ENCODE measurements around the gene TTBK1. TPM values are rescaled to one million over a fixed set of nuclear protein-coding genes. Genes with fewer than 3 reads are reported as not detected.

Gene TTBK1
- total and polyA plus RNA-seq, 2 donors (not counting 1 experiment from before 2014, with no cell fraction given): under 0.01 TPM; not detected in 1

DNA sequence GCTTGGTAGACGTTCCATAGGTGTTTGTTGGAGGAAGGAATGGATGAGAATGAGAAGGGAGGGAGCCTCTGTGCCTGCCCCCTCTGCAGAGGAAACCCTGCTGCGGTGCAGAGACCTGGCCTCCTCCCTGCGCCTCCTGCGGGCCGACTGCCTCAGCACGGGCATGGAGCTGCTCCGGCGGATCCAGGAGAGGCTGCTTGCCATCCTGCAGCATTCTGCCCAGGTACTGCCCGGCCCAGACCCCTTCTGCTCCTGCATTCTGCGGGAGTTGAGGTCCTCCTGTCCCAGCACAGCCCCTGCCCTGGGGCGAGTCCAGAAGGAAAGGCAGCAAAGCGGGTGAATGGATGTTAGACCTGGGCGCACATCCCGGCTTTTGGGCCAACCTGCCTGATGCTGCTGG is 20.1 kb upstream of the TTBK1 start:
- Histone ChIP-seq H3K79me2 (ENCODE audit: control insufficient read depth, insufficient read depth, low read length) (no peaks in the 10 kb centered on the region), H3K4me3 (replicated peaks in 1 of 4; ENCODE audit: control extremely low read depth in 1 of 4, insufficient read depth in 1 of 4, low read depth in 3 of 4, low read length in 4 of 4) (no peak overlapping the region), H3K4me2 (ENCODE audit: extremely low read depth, insufficient read depth, low read length) (no peak overlapping the region), H3K4me1 (ENCODE audit: control insufficient read depth, extremely low read depth, insufficient read depth, low read length) (no peaks in the 10 kb centered on the region), H4K20me1 (ENCODE audit: control insufficient read depth, extremely low read depth, insufficient read depth, low read length) (no peaks in the 10 kb centered on the region), H3K9me3 (ENCODE audit: control insufficient read depth, insufficient read depth, low read depth, low read length) (no peaks in the 10 kb centered on the region), H3K36me3 (ENCODE audit: control insufficient read depth, insufficient read depth, low read length) (peaks cover 12% of the 10 kb centered on the region), H2AFZ (ENCODE audit: low read length) (no peak overlapping the region), H3K27ac (ENCODE audit: insufficient read depth, low read length) (no peak overlapping the region), H3K27me3 (ENCODE audit: control insufficient read depth, insufficient read depth, low read length) (no peaks in the 10 kb centered on the region), H3K9ac (ENCODE audit: insufficient read depth, low read length) (no peak overlapping the region)
- no peak for TF ChIP-seq EZH2 (IDR thresholded peaks at IDR 0.05; ENCODE audit: low read length, missing control alignments)
- TF ChIP-seq, protein P1, sequence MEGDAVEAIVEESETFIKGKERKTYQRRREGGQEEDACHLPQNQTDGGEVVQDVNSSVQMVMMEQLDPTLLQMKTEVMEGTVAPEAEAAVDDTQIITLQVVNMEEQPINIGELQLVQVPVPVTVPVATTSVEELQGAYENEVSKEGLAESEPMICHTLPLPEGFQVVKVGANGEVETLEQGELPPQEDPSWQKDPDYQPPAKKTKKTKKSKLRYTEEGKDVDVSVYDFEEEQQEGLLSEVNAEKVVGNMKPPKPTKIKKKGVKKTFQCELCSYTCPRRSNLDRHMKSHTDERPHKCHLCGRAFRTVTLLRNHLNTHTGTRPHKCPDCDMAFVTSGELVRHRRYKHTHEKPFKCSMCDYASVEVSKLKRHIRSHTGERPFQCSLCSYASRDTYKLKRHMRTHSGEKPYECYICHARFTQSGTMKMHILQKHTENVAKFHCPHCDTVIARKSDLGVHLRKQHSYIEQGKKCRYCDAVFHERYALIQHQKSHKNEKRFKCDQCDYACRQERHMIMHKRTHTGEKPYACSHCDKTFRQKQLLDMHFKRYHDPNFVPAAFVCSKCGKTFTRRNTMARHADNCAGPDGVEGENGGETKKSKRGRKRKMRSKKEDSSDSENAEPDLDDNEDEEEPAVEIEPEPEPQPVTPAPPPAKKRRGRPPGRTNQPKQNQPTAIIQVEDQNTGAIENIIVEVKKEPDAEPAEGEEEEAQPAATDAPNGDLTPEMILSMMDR (conservative IDR thresholded peaks at IDR 0.05 in 1 of 2, IDR thresholded peaks at IDR 0.05 in 1 of 2; ENCODE audit: low read depth in 1 of 2, low read length in 2 of 2): no peak
- no peak for DNase-seq (ENCODE audit: low read depth in 2 of 2)

DNA sequence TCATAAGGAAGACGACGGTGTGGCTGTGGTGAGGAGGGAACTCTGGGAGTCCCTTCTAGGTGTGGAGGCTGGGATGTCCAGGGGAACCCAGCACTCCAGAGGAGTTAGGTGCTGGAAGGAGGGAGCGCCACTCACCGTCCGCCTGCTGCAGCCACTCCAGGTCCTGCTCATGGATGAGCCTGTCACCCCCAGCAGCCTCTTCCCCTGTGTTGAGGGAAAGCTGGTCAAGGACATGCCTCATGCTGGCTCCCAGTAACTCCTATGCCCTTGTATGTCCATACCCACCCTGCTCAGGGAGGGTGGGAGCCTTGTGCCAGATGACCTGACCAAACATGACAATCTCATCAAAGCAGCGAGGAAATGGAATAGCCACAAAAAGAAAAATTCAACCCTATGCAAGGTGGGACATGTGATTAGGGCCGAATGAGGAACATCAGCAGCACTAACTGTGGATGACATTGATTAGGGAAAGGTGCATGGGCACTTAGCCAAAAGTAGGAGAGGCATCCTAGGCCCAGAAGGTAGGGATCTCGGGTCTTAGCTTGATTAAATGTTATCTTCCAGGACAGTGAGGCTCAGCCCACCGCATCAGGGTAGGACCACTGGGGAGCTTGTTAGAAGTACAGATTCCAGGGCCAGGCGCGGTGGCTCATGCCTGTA is 17.0 kb upstream of the TTBK1 start:
- Histone ChIP-seq H3K9ac (ENCODE audit: insufficient read depth, low read length) (no peak overlapping the region), H3K27ac (ENCODE audit: insufficient read depth, low read length) (no peak overlapping the region), H3K4me3 (replicated peaks in 1 of 4; ENCODE audit: control extremely low read depth in 1 of 4, insufficient read depth in 1 of 4, low read depth in 3 of 4, low read length in 4 of 4) (no peak overlapping the region), H3K4me1 (ENCODE audit: control insufficient read depth, extremely low read depth, insufficient read depth, low read length) (peaks cover 2% of the 10 kb centered on the region), H3K27me3 (ENCODE audit: control insufficient read depth, insufficient read depth, low read length) (no peaks in the 10 kb centered on the region), H3K9me3 (ENCODE audit: control insufficient read depth, insufficient read depth, low read depth, low read length) (no peaks in the 10 kb centered on the region), H3K4me2 (ENCODE audit: extremely low read depth, insufficient read depth, low read length) (no peak overlapping the region), H3K36me3 (ENCODE audit: control insufficient read depth, insufficient read depth, low read length) (peaks cover 12% of the 10 kb centered on the region), H3K79me2 (ENCODE audit: control insufficient read depth, insufficient read depth, low read length) (no peaks in the 10 kb centered on the region), H2AFZ (ENCODE audit: low read length) (no peak overlapping the region), H4K20me1 (ENCODE audit: control insufficient read depth, extremely low read depth, insufficient read depth, low read length) (no peaks in the 10 kb centered on the region)
- TF ChIP-seq EZH2 (IDR thresholded peaks at IDR 0.05; ENCODE audit: low read length, missing control alignments): no peak
- TF ChIP-seq, protein P1 (conservative IDR thresholded peaks at IDR 0.05 in 1 of 2, IDR thresholded peaks at IDR 0.05 in 1 of 2; ENCODE audit: low read depth in 1 of 2, low read length in 2 of 2): no peak
- no peak for DNase-seq (ENCODE audit: low read depth in 2 of 2)

DNA sequence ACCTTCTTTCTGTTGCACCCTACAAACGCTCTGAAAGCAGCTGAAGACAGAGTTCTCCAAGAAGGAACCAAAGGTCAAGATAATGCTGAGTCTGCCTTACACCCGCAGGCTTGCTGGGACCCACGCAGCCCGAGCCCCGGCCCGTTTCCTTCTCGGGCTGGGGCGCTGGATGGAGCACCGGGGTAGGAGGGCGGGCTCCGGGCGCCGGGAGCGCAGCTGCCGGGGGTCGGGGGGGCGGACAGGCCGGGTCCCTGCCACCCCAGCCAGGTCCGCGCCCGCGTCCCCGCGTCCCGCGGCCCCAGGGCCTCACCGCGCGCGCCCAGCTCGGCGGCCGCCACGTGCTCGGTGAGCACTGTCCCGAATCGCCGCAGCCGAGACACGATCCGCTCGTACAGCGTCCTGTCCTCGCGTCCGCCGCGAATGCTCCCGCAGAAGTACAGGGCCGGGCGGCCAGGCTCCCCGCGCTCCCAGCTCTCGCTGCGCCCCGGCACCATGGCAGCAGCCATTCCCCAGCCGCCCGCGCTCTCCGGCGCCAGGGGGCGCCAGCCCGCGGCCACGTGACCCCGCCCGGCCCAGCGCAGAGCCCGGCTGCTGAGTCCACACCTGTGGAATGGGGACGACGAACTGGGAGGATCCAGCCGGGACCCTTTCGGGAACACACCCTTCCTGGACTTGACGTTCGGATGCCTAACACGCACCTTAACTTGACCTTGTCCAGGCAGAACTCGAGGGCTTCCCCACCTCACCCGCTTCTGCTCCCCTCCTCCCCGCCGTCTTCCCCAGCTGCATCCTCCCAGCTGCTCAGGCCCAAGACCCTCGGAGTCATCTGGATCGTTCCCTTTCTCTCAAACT is 14.1 kb upstream of the TTBK1 start, which contains the start of gene DNPH1:
Gene DNPH1 (minus strand): TSS at position 531 of the 852 bp plus-strand sequence. CDS start 25 bp downstream, at position 506.
- H3K79me2 ChIP-seq (ENCODE audit: control insufficient read depth, insufficient read depth, low read length): no peaks in the 10 kb centered on the region
- H3K4me1 ChIP-seq (ENCODE audit: control insufficient read depth, extremely low read depth, insufficient read depth, low read length): peaks cover 2% of the 10 kb centered on the region
- H3K4me3 ChIP-seq (replicated peaks in 1 of 4; ENCODE audit: control extremely low read depth in 1 of 4, insufficient read depth in 1 of 4, low read depth in 3 of 4, low read length in 4 of 4): peak within 1 kb of the TSS; percentile 33 to 74 (median 62)
- H3K27ac ChIP-seq (ENCODE audit: insufficient read depth, low read length): no peak within 1 kb of the TSS
- H3K9me3 ChIP-seq (ENCODE audit: control insufficient read depth, insufficient read depth, low read depth, low read length): no peaks in the 10 kb centered on the region
- H3K27me3 ChIP-seq (ENCODE audit: control insufficient read depth, insufficient read depth, low read length): peaks cover 7% of the 10 kb centered on the region
- DNase-seq (ENCODE audit: low read depth in 2 of 2): peak; percentile 53 to 56
- H3K36me3 ChIP-seq (ENCODE audit: control insufficient read depth, insufficient read depth, low read length): peaks cover 2% of the 10 kb centered on the region
- no peaks in the 10 kb centered on the region for H4K20me1 ChIP-seq (ENCODE audit: control insufficient read depth, extremely low read depth, insufficient read depth, low read length)
- no peak for TF ChIP-seq EZH2 (IDR thresholded peaks at IDR 0.05; ENCODE audit: low read length, missing control alignments)
- TF ChIP-seq, protein P1 (conservative IDR thresholded peaks at IDR 0.05 in 1 of 2, IDR thresholded peaks at IDR 0.05 in 1 of 2; ENCODE audit: low read depth in 1 of 2, low read length in 2 of 2): peak; percentile 43 to 65
- peak within 1 kb of the TSS; percentile 89 for H2AFZ ChIP-seq (ENCODE audit: low read length)
- H3K9ac ChIP-seq (ENCODE audit: insufficient read depth, low read length): peak within 1 kb of the TSS; percentile 67
- peak within 1 kb of the TSS; percentile 75 for H3K4me2 ChIP-seq (ENCODE audit: extremely low read depth, insufficient read depth, low read length)

Measured in fibroblast of lung (primary cell).